ENCODE data around the gene MINDY4.

MINDY4 gene

GRCh38 chr7:30931161-30931928, 160.1 kb downstream of the MINDY4 start:
- no peak for DNase-seq (ENCODE audit: low read depth)

- DNase-seq (ENCODE audit: low read depth) = no peak
Measured at GRCh38 chr7:30931929-30932540, 160.8 kb downstream of the MINDY4 start.

GRCh38 chr7:30932562-30932961, 161.3 kb downstream of the MINDY4 start:
- DNase-seq (ENCODE audit: low read depth) = no peak

GRCh38 chr7:30933124-30933974, 162.1 kb downstream of the MINDY4 start:
- DNase-seq (ENCODE audit: low read depth) = no peak

GRCh38 chr7:30934225-30934624, 163.0 kb downstream of the MINDY4 start:
- DNase-seq (ENCODE audit: low read depth) = no peak

- DNase-seq (ENCODE audit: low read depth) = no peak
Measured at GRCh38 chr7:30934732-30935568, 163.7 kb downstream of the MINDY4 start.

GRCh38 chr7:30935569-30935877, 164.3 kb downstream of the MINDY4 start:
- no peak for DNase-seq (ENCODE audit: low read depth)

- no peak for DNase-seq (ENCODE audit: low read depth)
Measured at GRCh38 chr7:30936650-30937245, 165.5 kb downstream of the MINDY4 start.

GRCh38 chr7:30937416-30937815, 166.2 kb downstream of the MINDY4 start:
- DNase-seq (ENCODE audit: low read depth) = no peak

- peak; percentile 18 for DNase-seq (ENCODE audit: low read depth)
Measured at GRCh38 chr7:30938435-30939316, 167.5 kb downstream of the MINDY4 start.

GRCh38 chr7:30941582-30942323, 170.5 kb downstream of the MINDY4 start:
- DNase-seq (ENCODE audit: low read depth) = no peak

All from stimulated activated CD8-positive, alpha-beta memory T cell treated with anti-CD3 and anti-CD28 coated beads, Interleukin-12 subunit alpha, Interleukin-12 subunit beta, amount 100 ng/mL, for 4 hours (primary cell).